HG02759 (cell line): ENCODE measurements around the gene UBAC1.
"Not testable (repeated sequence)": the region's sequence is repeated elsewhere in the genome, so short reads cannot be mapped to it uniquely, and the experiment has no call there.

Experiments
- ATAC-seq: cut with Tn5 transposase; IDR thresholded peaks from one replicate; pipeline ENCODE4 v1.9.1; 2021; ENCODE audit warnings: mild to moderate bottlenecking, moderate library complexity; ENCODE audit not compliant: unreplicated experiment

UBAC1 gene

DNA sequence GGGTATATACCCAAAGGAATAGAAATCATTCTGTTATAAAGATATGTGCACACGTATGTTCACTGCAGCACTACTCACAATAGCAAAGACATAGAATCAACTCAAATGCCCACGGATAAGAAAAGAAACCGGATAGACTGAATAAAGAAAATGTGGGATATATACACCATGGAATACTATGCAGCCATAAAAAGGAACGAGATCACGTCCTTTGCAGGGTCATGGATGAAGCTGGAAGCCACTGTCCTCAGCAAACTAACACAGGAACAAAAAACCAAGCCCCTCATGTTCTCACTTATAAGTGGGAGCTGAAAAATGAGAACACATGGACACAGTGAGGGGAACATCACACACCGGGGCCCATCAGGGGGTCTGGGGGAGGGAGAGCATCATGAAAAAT lies 17.6 kb downstream of the UBAC1 start:
- not testable (repeated sequence) for ATAC-seq

DNA sequence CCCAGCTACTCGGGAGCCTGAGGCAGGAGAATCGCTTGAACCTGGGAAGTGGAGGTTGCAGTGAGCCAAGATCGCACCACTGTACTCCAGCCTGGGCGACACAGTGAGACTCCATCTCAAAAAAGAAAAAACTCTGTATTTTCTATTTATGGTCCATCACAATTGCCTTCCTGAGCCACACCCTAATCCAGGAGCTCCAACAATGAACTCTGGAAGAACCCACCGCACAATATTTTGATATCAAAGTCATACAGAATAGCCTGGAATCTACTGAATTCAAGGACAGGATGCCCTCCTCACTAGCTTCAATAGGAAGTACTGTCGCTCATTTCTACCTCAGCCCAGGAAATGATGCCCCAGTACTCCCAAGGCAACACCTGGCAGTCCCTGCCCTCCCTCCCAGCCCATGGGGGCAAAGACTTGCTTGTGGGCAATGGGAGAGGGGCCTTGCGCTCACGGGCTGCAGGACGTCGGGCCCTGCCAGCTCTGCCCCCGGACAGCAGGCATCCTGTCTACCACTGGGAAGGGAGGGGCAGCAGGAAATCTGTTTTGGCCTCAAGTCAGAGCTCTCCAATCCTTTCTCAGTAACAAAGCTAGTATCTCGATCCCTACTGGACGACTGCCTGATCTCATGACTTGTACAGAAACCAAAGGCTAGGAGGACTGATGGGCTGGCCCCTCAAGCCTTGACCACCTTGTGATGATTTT lies 19.7 kb downstream of the UBAC1 start:
- ATAC-seq = no peak

DNA sequence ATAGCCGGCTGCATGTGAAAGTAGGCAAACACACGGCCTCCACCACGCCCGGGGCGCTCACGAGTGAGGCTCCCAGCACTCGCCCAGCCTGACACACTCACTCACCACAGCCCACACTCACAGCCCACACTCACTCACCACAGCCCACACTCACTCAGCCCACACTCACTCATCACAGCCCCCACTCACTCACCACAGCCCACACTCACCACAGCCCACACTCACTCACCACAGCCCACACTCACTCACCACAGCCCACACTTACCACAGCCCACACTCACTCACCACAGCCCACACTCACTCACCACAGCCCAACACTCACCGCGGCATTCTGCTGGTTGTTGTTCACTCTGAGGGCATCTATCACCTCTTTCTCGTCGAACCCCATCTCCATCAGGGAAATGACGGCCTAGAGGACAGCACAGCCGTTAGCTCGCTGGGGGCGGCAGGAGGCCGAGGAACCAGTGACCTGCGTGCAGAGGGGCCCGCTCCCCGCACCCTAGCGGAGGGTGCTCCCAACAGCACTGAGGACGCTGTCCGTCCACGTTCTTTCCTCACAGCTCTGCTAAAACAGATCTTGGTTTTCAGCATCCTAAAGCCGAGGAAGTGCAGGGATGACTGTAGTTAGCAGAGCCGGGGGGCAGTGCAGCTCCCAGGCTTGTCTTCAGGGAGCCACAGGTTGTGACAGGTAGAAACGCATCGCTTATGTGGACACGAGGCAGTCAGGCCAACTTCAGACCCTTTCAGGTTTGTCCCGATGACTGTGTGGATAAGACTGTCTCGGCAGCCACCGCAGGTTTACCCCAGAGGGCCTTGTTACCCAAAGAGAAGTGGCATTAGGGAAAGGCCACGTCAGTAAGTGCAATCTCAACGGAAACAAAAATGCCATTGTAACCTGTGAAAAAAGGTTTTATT lies 21.6 kb downstream of the UBAC1 start:
- no peak for ATAC-seq

DNA sequence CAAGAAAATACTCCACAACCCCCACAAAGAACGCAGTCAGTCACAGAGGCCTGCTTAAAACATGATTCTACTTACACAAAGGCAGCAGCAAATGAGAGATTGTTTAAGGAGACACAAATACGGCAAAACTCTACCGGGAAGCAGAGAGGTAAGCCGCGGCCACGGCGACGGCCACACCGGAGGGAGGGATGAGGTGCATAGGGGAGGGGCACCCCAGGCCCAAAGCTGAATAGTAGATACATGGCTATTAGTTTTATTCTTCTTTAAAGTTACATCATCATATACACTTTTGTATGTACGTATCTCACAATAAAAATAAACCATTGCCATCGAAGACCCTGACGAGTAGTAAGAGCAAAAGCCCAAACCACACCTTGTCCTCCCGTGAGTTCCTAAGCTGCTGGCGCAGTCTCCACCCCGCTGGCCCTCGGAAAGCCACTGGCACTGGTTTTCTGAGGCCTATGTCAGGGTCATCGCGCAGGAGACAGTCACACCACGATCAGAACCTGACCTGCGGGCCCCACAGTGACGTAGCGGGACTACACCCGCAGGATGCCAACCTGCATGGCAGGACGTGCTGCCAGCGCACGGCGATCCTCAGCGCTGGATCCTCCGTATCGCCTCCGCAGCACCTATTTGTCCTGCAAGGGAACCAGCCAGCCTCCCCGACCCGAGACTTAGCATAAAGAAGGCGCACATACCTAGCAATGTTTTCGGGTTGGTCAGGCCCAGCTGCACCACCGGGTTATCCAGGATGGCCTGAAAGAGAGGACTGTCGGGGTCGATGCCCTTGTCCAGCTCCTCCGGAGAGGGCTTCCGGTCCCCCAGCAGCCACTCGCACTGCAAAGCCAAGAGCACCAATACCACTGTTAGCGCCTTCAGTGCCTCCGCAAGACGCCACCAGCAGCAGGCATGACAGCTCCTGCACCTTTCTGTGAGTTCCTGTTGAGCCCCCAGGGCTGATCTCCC lies 23.4 kb downstream of the UBAC1 start:
- no peak for ATAC-seq

DNA sequence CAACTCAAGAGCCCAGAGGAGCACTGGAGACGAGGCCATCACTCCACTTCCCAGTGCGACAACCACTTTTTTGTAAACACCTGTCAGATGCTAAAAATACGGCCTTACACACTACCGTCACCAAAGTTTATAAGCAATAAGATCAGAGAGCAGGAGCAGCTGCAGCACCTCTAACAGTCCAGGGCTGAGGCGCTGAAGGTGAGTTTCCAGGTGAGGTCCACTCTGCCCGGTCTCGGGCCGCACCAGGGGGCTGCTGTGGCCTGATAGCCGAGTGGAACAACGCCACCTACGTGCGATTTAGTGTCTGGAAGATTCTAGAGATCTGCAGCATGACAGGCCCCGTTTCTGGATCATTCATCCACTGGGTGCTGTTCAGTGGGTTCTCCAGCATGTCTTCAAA lies 28.1 kb downstream of the UBAC1 start:
- no peak for ATAC-seq

DNA sequence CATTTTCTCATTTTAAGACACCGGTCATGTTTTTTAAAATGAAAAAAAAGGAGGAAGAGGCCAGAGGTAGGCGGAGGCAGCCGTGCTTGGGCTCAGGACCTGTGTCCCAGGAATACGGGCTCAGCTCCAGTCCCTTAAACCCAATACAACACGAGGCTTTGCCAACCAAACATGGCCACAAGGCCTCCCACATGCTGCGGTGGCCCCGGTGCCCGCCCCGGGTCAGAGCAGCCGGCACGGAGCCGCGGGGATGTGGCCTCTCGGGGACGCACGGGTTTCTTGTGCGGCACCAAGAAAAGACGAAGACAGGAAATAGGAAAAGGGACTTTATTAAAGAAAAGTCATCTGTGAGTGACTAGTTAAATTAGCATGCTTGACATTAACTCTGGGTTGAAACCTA lies 28.5 kb downstream of the UBAC1 start:
- ATAC-seq = no peak

DNA sequence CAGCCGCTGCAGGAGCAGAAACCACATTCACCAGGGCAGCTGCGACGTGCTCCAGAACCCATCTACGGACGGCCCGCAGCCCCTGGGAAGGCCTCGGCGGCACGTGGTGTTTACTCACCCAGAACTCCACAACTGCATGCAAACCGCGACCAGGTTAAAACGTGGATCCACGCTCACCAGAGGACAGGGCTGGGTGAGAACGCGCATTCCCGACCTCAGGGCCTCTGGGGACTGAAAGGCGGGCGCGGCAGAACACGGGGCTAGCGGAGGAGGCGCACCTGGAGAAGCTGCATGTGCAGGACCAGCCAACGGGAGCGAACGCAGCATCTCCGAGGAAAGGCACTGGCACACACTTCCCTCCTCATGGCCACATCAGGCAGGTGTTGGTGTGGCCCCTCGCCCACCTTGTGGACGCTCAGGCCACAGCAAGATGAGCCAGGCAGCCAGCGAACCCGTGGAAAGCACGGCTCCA lies 29.8 kb downstream of the UBAC1 start:
- no peak for ATAC-seq

DNA sequence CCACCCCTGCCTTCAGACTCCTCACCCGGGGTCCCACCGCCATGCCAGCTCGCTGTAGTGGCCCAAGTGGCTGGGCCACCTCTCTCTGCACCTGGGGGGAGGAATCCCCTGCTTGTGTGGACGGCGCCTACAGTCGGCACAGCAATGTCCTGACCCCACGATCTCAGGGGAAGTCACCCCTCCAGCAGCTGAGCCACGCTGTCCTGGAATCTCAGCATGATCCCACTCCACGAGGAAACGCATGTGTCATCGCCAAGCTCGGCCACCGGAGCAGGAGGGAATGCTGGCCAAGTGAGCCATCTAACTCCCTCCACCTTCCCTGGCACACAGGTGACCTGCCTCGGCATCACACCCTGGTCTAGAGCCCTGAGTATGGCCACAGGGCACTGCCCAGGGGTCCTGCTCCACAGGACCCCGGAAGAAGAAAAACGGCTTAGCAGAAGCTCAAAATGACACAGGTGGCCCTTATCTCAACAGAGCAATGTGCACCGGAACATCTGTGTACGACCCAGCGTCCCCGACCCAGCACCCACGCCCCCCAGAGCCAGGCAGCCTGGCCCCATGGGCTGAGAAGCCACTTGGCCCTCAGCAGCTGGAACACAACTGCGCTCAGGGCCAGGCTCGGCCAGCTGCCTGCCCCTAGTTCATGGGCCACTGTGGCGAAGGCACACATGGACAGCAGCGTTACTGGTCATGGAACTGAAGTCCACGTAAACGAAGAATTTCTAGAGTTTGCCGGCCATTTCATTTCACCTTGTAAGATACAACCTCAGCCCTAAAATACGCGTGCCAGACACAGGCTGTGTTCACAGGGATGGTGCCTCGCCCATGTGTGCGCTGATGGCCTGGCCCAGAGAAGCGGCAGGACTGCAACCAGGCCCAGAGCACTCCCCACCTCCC lies 30.5 kb downstream of the UBAC1 start:
- ATAC-seq = no peak

DNA sequence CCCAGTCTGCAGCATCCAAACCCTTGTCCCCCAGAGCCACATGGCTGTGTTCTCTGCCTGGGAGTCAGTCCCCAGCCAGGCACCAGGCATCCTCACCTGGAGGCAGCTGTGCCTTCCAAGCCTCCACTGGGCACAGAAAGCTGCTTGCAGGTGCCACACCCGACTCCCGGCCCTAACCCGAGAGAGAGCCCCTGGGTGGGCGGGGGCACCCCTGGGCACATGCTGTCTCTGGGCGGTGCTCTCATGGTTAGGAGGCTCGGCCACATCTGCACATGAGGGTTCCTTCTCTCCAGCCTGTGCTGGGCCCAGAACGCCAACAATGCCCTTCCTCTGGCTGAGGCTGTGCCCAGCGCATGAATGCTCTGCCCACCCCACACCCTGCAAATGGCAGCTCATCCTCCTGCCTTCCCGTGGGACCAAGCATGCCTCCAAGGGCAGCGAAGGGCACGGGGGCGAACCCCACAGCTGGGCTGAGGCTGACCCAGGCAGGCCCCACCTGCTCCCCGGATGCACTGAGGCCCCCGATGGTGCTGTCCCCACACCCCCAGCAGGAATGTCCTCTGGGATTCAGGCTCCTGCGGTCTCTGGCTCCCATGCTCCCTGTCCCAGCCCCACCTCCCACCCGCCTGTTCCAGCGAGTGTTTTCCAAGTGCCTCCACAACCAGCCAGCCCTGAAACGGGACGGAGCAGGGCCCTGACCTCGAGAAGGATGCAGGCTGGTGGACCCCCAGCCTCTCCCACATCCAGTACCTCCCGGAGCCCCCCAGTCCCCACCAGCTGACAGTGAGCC lies 31.3 kb downstream of the UBAC1 start:
- ATAC-seq = no peak

DNA sequence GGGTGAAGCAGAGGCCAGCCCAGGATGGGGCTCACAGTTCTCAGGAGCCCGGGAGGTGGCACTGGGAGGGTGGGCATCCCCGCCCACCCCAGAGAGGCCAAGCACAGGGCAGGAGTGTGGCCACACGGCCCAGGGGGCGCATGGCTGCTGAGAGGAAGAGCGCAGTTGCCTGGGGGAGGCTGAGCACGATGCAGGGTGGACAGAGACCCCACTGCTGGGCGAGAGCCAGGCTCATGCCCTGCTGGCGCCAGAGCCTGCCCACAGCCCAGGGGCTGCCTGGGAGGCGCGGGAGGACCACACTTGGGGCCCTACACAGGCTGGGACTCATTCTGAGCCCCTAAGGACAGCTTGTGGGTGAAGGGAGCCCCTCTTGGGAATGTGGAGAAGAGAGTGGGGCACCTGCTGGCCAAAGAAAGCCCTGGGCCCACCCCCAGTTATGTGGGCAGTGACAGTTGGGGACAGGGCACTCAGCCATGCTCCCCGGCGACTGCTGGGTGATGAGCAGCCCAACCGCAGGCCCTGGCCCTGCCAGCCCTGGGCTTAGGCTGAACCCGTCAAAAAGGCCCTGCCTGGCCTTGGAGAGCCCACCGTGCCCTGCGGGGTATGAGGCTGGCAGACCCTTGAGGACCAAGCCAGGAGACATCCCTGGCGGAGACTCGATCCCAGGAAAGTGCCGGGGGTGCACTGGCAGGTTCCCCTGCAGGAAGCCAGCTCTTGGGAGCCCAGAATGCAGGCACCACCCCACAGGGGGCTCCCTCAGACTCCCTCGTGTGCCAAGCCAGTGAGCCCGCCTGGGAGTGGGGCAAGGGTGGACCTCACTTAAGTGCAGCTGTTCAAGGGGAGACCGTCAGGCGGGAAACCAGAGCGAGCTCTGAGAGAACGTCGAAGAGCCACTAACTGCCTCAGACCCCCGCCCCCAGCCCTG lies 32.2 kb downstream of the UBAC1 start:
- ATAC-seq = no peak

DNA sequence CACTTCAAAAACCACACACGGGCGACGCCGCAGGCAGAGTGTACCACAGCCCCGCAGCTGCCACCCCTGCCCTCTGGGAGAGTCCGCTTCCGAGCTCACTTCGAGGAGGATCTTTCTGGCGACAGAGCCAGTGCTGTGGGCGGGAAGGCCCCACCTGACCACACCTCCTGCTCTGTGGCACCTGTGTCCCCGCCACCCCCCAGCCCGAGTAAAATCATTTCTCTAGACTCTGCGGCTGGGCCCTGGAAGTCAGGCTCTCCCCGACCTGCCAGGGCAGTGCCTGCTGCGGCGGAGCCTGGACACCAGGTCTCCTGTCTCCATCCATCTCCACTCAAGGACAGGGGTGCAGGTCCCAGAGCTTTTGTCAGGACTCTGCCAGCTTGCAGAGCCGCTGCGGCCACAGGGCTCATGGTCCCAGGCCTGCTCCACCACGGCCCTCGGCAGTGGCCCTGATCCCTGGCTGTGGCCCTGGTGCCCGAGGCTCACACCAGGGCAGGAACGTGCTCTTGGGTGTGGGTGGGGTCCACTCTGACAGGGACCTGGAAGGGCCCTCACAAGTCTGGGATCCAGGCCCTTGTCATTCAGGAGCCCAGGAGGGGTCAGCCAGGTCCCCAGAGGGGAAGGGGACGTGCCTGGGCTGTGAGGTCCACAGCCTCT lies 33.0 kb downstream of the UBAC1 start:
- ATAC-seq = no peak

DNA sequence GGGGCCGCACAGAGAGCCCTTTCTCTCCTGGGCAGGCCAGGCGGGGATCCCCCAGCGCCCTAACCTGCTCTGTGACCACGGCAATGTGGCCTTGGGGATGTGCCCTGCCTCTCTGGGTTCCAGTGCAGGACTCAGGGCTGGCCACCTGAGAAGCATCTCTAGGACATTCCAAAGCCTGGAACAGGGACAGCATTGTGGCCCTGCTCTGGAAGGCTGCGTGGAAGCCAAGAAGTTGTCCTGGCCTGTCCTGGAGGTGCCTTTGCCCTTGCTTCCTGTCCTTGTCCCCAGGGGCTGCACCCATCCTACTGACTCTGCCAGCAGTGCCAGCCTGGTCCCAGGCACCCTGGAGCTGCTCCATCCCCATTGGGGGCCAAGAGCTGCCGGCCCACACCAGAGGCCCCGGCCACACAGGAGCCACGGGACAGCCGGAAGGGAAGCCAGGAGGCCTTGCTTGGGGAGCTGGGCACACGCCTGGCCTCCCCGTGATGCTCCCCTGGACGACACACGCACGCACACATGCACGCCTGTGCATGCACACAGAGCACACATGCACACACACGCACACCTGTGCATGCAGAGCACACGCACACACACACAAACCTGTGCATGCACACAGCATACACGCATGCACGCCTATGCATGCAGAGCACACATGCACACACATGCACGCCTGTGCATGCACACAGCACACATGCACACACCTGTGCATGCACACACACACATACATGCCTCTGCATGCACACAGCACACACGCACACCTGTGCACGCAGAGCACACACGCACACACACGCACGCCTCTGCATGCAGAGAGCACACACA lies 33.8 kb downstream of the UBAC1 start:
- no peak for ATAC-seq

DNA sequence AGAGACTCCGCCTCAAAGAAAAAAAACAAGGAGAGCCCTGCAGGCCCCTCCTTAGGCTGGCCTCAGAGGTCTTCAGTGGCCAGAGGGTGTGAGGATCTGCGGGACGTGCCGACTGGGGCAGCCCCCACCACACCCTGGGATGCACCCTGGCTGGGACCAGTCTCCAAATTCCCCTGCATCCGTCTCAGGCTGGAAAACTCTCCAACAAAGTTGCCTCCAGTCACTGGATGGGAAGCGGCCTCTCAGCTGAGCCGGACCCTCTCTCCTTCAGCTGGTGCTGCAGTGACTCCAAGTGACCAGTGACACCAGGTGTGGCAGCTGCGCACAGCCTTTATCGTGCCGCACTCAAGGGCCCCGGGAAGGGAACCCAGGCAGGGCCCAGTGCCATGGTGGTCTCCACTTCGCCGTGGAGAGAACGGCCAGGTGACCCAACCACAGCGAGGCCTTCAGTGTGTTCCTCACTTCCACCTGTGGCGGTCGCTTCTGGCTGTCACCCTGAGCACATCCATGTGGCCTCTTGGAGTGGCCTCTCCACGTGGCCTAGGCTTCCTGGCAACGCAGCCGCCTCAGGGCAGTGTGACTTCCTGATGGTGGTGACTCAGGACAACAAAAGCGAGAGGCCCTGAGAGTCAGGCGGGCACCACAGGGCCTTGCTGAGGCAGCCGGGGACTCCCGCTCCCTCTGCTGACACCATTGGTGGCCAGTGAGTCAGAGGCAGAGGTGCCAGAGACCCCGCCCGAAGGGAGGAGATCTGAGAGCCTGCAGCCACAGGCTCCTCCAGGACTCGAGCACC lies 34.6 kb downstream of the UBAC1 start:
- no peak for ATAC-seq

DNA sequence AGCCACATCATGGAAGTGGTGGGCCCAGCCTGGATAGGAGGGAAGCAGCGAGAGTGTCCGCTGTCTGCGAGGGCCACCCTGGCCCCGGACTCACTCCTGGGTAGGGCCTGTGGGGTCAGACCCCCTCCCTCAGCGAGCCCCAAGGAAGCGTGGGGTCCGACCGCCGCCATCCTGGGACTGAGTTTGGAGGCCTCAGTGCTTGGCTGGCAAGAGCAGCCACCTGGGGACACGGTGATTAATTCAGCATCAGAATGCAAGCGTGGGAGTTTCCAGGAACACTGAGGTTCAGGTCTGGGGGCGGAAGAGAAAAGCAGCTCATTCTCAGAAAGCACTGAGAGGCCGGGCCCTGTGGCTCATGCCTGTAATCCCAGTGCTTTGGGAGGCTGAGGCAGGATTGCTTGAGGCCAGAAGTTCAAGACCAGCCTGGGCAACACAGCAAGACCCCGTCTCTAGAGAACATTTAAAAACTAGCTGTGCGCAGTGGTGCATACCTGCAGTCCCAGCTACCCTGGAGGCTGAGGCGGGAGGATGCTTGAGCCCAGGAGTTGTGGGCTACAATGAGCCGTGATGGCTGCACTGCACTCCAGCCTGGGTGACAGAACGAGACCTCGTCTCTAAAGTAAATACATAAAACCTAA lies 35.6 kb downstream of the UBAC1 start:
- no peak for ATAC-seq

DNA sequence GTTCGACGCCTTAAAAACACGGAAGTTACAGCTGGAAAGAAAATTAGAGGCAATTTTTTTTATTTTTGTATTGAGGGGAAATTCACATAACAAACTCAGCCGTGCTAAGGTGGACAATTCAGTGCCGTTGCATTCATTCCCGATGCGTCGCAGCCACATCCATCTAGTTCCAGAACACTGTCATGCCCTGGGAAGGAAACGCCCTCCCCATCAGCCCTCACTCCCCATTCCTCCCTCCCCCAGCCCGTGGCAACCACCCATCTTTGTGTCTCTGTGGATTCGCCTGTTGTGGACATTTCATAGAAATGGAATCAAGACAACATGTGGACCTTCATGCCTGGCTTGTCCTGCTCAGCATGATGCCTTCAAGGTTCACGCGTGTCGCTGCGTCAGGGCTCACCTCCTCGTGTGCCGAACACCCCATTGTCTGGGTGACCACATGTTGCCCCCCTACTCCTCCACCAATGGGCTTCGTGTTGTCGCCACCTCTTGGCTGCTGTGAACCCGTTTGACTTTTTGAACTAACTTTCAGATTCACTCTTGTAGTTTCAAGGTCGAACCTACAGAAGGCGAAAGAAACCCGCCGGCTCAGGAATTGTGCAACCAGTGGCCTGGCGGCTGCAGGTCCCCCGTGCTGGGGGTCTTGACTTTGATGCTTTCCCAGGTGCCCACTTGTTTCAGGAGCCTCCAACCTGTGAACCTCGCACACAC lies 36.4 kb downstream of the UBAC1 start:
- no peak for ATAC-seq
